ENCODE data around the gene CYP2B6. TPM values are rescaled to one million over a fixed set of nuclear protein-coding genes. Genes with fewer than 3 reads are reported as not detected.

Gene CYP2B6
- polyA plus RNA-seq, 3 donors, result not detected

GRCh38 chr19:41023193-41023592, 32.1 kb downstream of the CYP2B6 start:
- intact Hi-C loops (cut with micrococcal nuclease), result no loop called here
- Histone ChIP-seq H3K9ac (ENCODE audit: insufficient read depth, low read length, poor library complexity, severe bottlenecking) (no peak overlapping the region), H2AFZ (ENCODE audit: insufficient read depth, low read depth, low read length, poor library complexity, severe bottlenecking) (no peak overlapping the region), H3K27me3 (ENCODE audit: control insufficient read depth in 2 of 2, insufficient read depth in 2 of 2, low read length in 2 of 2) (peaks cover 0 to 12% of the 10 kb centered on the region in 2 donors), H3K79me2 (ENCODE audit: insufficient read depth, low read length) (no peaks in the 10 kb centered on the region), H3K4me3 (replicated peaks in 1 of 3; ENCODE audit: low read depth in 2 of 3, low read length in 3 of 3) (no peak overlapping the region), H3K4me1 (ENCODE audit: control insufficient read depth in 1 of 2, insufficient read depth in 2 of 2, low read length in 2 of 2) (no peaks in the 10 kb centered on the region), H3K9me3 (replicated peaks in 1 of 2; ENCODE audit: control insufficient read depth in 1 of 2, insufficient read depth in 1 of 2, low read length in 2 of 2) (no peaks in the 10 kb centered on the region), H3K27ac (ENCODE audit: low read depth in 1 of 2, low read length in 2 of 2) (no peak overlapping the region), H3K36me3 (replicated peaks in 1 of 2; ENCODE audit: control insufficient read depth in 1 of 2, insufficient read depth in 2 of 2, low read length in 2 of 2) (no peaks in the 10 kb centered on the region), H4K20me1 (ENCODE audit: insufficient read depth, low read length) (no peaks in the 10 kb centered on the region), H3K4me2 (replicated peaks; ENCODE audit: extremely low read depth, low read length, poor library complexity, severe bottlenecking) (no peak overlapping the region)
- H3K36me3 Mint-ChIP-seq, result no peaks in the 10 kb centered on the region
- peaks cover 29 to 33% (median 31%) of the 10 kb centered on the region in 3 donors for H3K27me3 Mint-ChIP-seq (ENCODE audit: low read depth in 3 of 3)
- no peak for TF ChIP-seq CTCF (IDR thresholded peaks at IDR 0.05)
- no peak overlapping the region for H3K4me3 Mint-ChIP-seq
- no peak overlapping the region for H3K27ac Mint-ChIP-seq
- no CpG with 5 or more reads among the region's 2 CpGs for WGBS (ENCODE audit: insufficient coverage)
- DNase-seq, result no peak
- no peaks in the 10 kb centered on the region for H3K4me1 Mint-ChIP-seq
- peaks cover 0 to 2% (median 0%) of the 10 kb centered on the region in 7 donors for H3K9me3 Mint-ChIP-seq

GRCh38 chr19:41025411-41025810, 34.3 kb downstream of the CYP2B6 start:
- H4K20me1 ChIP-seq (ENCODE audit: insufficient read depth, low read length), result no peaks in the 10 kb centered on the region
- Mint-ChIP-seq H3K4me1 (no peaks in the 10 kb centered on the region), H3K36me3 (no peaks in the 10 kb centered on the region), H3K9me3 (peaks cover 0 to 2% (median 0%) of the 10 kb centered on the region in 7 donors), H3K27me3 (ENCODE audit: low read depth in 3 of 3) (peaks cover 31 to 35% (median 31%) of the 10 kb centered on the region in 3 donors), H3K4me3 (peak overlapping the region in 1 of 2 donors; percentile 54), H3K27ac (no peak overlapping the region)
- H3K4me3 ChIP-seq (replicated peaks in 1 of 3; ENCODE audit: low read depth in 2 of 3, low read length in 3 of 3), result no peak overlapping the region
- intact Hi-C loops (cut with micrococcal nuclease), result no loop called here
- H3K36me3 ChIP-seq (replicated peaks in 1 of 2; ENCODE audit: control insufficient read depth in 1 of 2, insufficient read depth in 2 of 2, low read length in 2 of 2), result no peaks in the 10 kb centered on the region
- TF ChIP-seq CTCF (IDR thresholded peaks at IDR 0.05), result no peak
- H3K27ac ChIP-seq (ENCODE audit: low read depth in 1 of 2, low read length in 2 of 2), result no peak overlapping the region
- no peak overlapping the region for H2AFZ ChIP-seq (ENCODE audit: insufficient read depth, low read depth, low read length, poor library complexity, severe bottlenecking)
- H3K27me3 ChIP-seq (ENCODE audit: control insufficient read depth in 2 of 2, insufficient read depth in 2 of 2, low read length in 2 of 2), result peaks cover 0 to 12% of the 10 kb centered on the region in 2 donors
- H3K9ac ChIP-seq (ENCODE audit: insufficient read depth, low read length, poor library complexity, severe bottlenecking), result no peak overlapping the region
- no peaks in the 10 kb centered on the region for H3K79me2 ChIP-seq (ENCODE audit: insufficient read depth, low read length)
- H3K4me2 ChIP-seq (replicated peaks; ENCODE audit: extremely low read depth, low read length, poor library complexity, severe bottlenecking), result no peak overlapping the region
- DNase-seq, result no peak
- 79% methylated on average over 9 of the region's 9 CpGs for whole genome bisulfite sequencing (ENCODE audit: insufficient coverage)
- no peaks in the 10 kb centered on the region for H3K9me3 ChIP-seq (replicated peaks in 1 of 2; ENCODE audit: control insufficient read depth in 1 of 2, insufficient read depth in 1 of 2, low read length in 2 of 2)
- no peaks in the 10 kb centered on the region for H3K4me1 ChIP-seq (ENCODE audit: control insufficient read depth in 1 of 2, insufficient read depth in 2 of 2, low read length in 2 of 2)
